Activated CD8-positive, alpha-beta memory T cell treated with anti-CD3 and anti-CD28 coated beads for 4 hours (primary cell): ENCODE measurements around the gene GZMM.

Source experiments
- DNase-seq, 2 donors: peaks; one replicate each; pipeline ENCODE4 v3.0.0-alpha.2; 2020; ENCODE audit warnings: low read depth in 2 of 2

The GZMM gene

DNA sequence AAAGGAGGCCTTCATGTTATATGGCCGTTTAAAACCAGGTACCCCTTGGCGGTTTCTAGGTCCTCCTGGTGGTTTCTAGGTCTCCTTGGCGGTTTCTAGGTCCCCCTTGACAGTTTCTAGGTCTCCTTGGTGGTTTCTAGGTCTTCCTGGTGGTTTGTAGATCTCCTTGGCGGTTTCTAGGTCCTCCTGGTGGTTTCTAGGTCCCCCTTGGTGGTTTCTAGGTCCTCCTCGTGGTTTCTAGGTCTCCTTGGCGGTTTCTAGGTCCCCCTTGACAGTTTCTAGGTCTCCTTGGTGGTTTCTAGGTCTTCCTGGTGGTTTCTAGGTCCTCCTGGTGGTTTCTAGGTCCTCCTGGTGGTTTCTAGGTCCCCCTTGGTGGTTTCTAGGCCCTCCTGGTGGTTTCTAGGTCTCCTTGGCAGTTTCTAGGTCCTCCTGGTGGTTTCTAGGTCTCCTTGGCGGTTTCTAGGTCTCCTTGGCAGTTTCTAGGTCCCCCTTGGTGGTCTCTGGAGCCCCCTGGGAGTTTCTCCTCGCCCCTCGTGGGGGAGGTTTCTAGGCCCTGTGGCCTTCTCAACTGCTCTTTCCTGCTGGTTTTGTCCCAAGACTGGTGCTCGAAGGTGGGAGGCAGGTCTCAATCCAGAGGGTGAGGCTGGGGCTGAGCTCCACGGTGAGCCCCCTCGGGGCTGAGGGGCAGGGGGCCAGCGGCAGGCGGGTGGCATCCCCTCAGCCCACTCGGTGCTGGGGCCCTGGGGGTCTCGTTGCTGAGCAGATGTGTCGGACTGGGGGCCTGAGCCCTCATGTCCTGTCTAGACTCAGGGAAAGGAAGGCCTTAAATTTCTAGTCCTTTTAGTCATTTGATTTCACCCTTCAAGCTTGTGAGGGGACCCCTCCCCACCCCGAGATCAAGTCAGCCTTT is 53.8 kb downstream of the GZMM start:
- no peak for DNase-seq
